NCI-H460 (cell line): ENCODE data around the gene FAM156A. TPM values are rescaled to one million over a fixed set of nuclear protein-coding genes. Genes with fewer than 3 reads are reported as not detected.
"Not testable (repeated sequence)": the region's sequence is repeated elsewhere in the genome, so short reads cannot be mapped to it uniquely, and the experiment has no call there.

ENCODE experiments used
- DNase-seq: peaks from one replicate; pipeline ENCODE4 v3.0.0-alpha.2; 2016; ENCODE audit warnings: low read depth; ENCODE audit errors: extremely low read depth
- total RNA-seq: library from RNA; depleted of rRNA; stranded (reverse); fragments of >200 nt; shearing (Covaris generic); gene quantifications from 2 replicates; pipeline ENCODE4 v1.2.3, GENCODE V29; 2014

FAM156A gene
- total RNA-seq, 1 experiment from 2014 or later = 40.6 TPM

DNA sequence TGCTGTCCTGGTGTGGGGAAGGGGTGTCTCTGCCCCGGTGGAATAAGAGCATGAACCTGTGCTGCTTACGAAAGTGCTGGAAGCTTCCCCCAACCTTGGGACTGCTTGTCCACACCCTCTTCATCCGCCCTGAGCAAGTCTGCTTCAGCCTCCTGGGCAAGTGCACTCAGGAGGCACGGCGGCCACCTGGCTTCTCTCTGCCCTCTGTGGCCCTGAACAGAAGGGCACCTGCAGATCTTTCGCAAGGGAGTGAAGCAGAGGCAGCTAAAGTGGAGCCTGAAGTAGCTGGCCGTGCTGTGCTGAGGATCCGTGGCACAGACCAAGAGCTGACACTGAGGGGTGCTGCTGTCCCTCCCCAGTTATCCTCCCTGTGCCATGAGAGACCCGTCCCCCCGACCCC lies 9.6 kb upstream of the FAM156A start:
- DNase-seq = not testable (repeated sequence)

DNA sequence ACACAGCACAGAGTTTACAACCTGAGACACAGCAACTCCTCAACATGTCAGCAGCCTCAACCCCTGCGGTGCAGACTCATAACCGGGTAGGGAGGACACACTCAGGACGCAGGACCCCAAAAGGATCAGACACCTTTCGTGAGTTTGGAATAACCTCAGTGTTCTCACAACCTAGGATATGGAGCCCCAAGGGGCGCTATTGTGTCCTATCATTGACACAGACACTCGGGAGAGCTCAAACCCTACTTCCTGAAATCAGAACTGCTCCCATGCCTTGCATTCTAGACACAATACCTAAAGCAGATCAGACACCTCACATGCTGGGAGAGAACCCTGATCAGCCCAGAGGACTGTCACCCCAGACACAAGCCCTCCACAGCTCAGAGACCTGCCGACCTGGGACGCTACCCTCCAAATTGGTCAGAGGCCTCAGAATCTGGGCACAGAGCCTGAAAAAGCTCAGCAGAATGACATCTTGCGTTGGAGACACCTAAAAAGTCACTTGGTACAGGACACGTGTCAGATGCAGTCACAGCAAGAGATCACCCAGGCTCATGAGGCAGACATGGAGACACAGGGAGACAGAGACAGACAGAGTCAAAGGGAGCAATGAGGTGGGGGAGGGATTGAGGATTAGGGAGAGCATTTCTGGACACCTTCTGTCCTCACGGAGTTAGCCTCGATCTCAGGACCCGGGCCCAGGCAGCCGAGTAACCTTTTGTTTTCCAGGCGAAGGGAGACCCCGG lies 8.8 kb upstream of the FAM156A start:
- not testable (repeated sequence) for DNase-seq

DNA sequence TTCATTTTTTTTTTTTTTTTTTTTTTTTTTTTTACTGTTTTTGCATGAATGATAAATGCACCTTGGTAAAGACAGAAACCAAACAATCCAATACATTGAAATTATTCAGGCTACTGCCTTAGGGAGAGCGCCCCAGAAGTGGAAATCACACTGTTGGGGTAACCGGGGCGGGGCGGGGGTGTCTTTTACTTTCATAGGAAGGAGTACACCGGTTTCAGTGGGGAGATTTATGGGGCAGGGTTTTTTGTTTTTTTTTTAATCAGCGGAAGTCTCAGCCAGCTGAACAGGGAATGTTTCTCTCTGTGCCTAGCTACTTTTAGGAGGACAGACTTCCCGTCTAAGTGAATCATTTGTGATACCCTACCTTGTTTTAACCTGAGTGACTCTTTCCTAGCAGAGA lies 643 bp upstream of the FAM156A start:
- DNase-seq = not testable (repeated sequence)

DNA sequence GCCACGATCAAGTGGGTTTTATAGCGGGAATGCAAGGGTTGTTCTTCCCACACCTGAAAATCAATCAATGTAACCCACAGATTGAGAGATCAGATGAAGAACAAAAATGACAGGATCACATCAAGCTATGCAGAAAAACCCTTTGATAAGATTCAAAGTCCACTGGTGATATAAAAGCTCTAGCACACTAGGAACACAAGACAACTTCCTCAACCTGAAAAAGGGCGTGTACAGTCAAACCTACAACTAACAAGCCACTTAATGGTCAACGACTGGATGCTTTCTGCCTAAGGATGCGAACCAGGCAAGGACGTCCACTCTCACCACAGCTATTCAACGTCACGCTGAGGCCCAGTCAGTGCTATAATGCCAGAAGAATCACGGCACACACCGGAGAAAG lies 8.4 kb downstream of the FAM156A start:
- DNase-seq = not testable (repeated sequence)

DNA sequence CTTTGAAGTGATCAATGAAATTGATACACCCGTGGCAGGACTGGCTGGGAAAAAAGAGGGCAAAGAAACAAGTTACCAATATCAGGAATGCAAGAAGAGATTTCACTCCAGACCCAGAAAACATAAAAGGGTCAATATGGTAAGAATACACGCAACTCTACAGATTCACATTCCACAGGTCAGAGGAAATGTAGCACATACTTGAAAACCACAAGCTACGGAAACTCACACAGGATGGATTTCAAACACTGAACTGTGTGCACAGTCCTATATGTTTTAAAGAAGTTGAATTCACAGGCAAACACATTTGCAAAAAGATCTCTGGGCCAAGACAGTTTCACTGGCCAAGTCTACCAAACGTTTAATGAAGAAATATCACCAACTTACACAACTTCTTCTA lies 9.0 kb downstream of the FAM156A start:
- not testable (repeated sequence) for DNase-seq

DNA sequence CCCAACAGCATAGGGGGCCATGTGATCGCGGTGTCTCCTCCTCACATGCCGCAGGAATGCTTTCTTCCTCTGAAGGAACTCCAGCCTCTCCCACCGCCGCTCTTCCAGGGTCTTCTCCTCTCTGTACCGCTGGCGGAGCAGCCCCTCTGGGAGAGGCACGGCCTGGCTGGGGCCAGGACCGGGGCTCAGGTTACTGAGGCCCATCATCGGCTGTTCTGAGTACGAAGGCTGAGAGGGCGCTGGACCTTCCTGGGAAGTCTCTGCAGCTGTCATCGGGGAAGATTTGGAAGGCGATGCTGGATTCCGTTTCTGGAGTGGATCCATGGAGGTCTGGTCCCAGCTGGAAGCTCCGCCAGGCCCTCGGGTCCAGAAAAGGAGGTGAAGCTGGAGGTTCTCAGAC lies 10.1 kb downstream of the FAM156A start:
- not testable (repeated sequence) for DNase-seq

DNA sequence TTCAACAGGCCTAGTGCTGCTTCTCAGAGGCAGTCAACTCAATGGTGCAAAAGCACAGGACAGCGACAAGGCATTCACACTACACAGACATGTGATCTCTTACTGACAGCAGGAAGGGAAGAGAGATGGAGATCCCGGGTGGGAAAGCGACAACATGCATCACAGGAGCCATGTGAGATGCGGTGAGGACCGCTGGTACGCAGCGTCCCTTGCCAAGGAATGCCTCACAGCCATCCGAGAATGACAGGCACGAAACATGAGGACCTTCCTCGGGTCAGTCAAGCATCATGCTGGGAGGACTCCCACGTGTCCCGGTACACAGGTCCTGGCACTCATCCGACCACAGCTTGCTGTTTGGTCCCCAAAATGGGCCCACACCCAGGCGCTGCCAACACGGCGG lies 10.8 kb downstream of the FAM156A start:
- DNase-seq = not testable (repeated sequence)

DNA sequence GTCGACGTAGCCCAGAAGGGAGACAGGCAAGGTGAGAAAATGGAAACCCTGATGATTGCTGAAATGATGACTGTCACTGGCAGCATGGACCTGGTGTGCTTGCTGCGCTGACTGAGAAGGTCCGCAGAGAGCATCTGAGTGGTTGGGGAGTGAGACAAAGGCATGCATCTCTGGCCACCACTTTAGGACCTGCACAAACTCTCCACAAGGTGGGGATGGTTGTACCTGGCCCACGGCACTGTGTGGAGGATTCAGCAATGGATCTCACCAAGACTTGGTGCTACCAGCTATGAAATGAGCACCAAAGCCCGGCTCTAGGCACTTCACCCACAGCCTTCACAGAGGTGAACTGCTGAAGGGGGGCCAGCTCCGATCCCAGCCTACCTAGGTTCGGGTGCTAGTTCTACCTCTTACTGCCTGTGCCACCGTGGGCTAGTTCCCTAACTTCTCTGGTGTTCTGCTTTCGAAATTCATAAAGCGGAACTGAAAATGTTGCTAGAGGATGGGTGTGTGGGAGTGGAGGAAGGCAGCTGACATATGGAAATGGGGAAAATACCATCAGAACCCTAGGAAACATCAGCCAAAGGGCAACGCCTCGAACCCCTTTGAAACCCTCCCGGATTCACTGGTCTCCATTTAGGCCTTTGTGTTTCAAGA lies 12.4 kb downstream of the FAM156A start:
- DNase-seq = not testable (repeated sequence)

DNA sequence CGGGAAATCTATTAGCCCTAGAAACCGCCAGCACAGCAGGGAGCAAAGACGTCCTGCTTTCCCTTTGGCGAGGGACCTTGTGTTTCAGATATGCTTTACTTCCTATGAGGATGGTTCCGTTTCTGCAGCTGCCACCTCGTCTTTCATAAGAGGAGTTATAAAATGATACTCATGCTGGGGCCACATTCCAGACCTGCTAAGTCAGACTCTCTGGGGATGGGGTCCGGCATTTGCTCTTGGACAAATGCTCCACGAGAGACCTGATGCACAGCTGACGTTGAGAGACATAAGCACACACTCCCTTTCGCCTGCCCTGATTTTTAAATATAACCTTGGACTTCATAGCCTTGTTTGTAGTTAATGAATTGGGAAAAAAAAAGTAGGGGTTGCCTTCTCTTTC lies 16.6 kb downstream of the FAM156A start:
- not testable (repeated sequence) for DNase-seq

DNA sequence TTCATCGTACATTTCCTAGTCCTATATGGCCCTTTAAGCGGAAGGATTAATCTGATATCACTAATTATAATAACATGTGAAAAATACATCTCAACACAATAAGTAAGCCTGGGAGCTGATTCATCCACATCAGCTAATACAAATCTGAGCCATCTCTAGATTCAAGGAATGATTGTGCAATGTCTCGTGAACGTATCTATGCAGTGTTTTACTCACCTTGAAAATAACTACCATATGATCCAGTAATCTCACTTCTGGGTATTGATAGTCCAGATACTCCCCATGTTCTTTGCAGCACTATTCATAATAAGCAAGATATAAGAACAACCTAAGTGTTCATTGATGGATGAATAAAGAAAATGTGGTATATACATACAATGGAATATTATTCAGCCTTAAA lies 17.6 kb downstream of the FAM156A start:
- not testable (repeated sequence) for DNase-seq

DNA sequence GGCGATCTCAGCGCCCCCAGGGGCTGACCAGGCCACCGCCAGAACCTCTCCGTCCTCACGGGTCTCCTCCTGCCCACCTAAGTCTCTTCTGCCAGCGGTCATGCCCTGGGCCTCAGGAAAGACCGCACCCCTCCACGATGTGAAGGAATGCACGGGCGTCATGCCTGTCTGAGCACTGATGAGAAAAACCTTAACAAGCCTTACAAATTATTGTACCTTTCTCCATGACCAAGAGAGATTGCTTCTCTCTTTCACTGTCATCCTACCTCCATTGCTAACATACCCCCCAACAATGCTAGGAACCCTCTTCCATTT lies 22.9 kb downstream of the FAM156A start:
- not testable (repeated sequence) for DNase-seq

DNA sequence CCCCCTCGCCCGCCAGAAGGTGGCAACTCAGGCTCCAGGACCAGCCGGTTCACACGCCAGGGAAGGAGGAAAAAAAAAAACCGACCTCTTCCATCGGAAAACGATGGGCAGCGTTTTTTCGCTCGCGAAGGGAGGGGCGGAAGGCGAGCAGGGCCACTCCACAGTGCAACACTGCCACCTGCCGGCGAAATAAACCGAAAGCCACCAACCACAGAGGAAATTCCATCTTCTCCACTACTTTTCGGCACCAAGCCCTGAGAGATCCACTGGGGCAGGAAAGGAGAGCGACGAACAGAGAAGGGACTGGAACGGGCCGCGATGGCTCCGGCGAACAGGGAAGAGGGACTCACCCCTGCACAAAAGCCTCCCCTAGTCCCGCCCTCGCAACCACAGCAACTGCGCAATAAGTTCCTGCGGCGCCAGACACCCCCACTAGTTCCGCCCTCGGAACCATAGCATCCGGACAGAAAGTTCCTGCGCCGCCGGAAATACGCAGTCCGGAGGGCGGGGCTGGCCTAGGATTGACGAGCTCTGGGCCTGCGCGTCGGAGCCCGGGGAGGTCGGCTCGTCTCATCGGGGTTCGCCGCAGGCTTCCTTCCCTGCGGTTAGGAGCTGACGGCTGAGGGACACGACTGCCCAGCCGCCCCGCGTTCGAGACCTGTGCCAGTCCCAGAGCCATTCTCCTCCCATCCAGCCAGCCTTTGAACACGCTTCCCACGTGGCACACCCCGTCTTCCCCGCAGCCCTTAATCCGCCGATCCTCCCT lies 23.4 kb downstream of the FAM156A start:
- DNase-seq = peak; percentile 93

DNA sequence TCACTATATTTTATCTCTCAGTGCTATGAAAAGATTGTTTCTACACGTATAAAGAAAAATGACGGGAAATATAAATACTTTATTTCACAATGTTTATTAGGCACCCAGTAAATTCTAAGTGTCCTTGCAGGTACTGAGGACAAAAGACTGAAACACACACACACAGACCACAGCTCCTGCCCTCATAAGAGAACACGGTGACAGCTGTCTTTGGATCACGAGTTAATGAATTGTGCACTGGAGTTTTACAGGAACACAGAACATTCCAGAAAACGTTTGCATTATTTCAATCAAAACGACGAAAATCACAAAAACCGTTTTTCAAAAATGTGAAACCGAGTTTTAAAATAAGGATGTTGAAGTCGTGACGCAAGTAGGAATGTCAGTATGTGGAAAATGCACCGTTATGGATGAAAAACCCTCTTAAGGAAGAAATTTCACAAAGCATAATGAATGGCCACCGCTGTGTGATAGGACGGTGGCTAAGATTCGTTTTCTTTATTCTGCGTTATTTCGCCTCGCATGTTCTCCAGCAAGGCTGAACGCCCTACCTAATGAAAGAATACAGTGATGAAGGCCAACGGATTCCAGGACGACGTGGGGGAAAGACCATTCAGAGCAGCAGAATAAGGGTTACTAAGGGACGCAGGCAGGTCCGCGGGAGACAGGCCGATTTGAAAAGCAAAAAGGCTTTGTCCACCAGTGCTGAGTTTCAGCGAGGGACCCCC lies 24.2 kb downstream of the FAM156A start:
- DNase-seq = no peak

DNA sequence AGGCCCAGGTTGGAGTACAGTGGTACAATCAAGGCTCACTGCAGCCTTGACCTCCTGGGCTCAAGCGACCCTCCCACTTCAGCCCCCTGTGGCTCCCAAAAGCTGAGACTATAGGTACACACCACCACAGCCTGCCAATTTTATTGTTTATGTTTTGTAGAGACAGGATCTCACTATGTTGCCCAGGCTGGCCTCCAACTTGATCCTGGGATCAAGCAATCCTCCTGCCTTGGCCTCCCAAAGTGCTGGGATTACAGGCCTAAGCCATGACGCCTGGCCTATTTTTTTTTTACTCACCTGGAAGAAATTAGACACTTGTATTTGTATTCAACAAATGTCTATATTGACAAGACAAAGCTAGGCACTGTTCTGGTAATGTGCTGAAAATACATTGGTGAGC lies 25.1 kb downstream of the FAM156A start:
- no peak for DNase-seq

DNA sequence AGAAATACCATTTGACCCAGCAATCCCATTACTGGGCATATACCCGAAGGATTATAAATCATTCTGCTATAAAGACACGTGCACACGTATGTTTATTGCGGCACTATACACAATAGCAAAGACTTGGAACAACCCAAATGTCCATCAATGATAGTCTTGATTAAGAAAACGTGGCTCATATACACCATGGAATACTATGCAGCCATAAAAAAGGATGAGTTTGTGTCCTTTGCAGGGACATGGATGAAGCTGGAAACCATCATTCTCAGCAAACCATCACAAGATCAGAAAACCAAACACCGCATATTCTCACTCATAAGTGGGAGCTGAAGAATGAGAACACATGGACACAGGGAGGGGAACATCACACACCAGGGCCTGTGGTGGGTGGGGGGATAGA lies 28.1 kb downstream of the FAM156A start:
- DNase-seq = not testable (repeated sequence)

DNA sequence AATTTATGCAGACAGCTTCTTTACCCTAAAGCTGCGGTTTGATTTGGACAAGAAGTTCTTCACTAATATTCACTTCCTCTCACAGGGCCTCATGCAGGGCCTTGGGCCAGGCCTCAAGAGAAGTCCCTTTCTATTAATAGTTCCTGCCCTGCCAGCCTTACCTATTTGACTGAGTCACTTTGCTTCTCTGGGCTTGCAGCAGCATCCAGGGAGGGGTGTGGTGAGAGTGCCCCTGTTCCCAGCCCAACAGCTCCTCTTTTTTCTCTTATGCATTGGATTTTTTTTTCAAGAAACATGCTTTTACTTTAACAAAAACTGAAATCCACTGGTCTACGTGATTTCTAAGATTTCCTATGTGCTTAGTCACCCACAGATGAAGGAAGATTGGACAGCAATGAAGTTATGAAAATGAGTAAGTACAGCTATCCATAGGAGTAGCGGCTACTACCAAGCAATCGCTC lies 34.5 kb downstream of the FAM156A start:
- DNase-seq = no peak

DNA sequence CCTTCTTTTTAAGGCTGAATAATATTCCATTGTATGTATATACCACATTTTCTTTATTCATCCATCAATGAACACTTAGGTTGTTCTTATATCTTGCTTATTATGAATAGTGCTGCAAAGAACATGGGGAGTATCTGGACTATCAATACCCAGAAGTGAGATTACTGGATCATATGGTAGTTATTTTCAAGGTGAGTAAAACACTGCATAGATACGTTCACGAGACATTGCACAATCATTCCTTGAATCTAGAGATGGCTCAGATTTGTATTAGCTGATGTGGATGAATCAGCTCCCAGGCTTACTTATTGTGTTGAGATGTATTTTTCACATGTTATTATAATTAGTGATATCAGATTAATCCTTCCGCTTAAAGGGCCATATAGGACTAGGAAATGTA lies 43.6 kb downstream of the FAM156A start:
- not testable (repeated sequence) for DNase-seq

DNA sequence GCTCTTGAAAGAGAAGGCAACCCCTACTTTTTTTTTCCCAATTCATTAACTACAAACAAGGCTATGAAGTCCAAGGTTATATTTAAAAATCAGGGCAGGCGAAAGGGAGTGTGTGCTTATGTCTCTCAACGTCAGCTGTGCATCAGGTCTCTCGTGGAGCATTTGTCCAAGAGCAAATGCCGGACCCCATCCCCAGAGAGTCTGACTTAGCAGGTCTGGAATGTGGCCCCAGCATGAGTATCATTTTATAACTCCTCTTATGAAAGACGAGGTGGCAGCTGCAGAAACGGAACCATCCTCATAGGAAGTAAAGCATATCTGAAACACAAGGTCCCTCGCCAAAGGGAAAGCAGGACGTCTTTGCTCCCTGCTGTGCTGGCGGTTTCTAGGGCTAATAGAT lies 44.6 kb downstream of the FAM156A start:
- DNase-seq = not testable (repeated sequence)

DNA sequence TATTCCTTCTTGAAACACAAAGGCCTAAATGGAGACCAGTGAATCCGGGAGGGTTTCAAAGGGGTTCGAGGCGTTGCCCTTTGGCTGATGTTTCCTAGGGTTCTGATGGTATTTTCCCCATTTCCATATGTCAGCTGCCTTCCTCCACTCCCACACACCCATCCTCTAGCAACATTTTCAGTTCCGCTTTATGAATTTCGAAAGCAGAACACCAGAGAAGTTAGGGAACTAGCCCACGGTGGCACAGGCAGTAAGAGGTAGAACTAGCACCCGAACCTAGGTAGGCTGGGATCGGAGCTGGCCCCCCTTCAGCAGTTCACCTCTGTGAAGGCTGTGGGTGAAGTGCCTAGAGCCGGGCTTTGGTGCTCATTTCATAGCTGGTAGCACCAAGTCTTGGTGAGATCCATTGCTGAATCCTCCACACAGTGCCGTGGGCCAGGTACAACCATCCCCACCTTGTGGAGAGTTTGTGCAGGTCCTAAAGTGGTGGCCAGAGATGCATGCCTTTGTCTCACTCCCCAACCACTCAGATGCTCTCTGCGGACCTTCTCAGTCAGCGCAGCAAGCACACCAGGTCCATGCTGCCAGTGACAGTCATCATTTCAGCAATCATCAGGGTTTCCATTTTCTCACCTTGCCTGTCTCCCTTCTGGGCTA lies 48.9 kb downstream of the FAM156A start:
- not testable (repeated sequence) for DNase-seq

DNA sequence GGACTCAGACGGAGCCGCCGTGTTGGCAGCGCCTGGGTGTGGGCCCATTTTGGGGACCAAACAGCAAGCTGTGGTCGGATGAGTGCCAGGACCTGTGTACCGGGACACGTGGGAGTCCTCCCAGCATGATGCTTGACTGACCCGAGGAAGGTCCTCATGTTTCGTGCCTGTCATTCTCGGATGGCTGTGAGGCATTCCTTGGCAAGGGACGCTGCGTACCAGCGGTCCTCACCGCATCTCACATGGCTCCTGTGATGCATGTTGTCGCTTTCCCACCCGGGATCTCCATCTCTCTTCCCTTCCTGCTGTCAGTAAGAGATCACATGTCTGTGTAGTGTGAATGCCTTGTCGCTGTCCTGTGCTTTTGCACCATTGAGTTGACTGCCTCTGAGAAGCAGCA lies 50.4 kb downstream of the FAM156A start:
- not testable (repeated sequence) for DNase-seq
